IMR-90 (cell line): Measurements from ENCODE around the gene CYP4F8. TPM values are rescaled to one million over a fixed set of nuclear protein-coding genes. Genes with fewer than 3 reads are reported as not detected.

ENCODE experiments used
- ATAC-seq: fragments of 200-7000 bp; cut with Tn5 transposase; 2 replicates; pipeline ENCODE4 v1.9.1; 2020; ENCODE audit warnings: low read depth, mild to moderate bottlenecking, moderate library complexity
- BruUV-seq: library from RNA; stranded (reverse); fragments of 400-500 nt; replicated peaks from 2 replicates; lab custom pipeline; 2021; lab: Mats Ljungman, UMichigan
- CTCF ChIA-PET: fragments of 300-600 bp; formaldehyde crosslinking; extraction: SDS; loops from one replicate; lab custom pipeline; 2021; ENCODE audit warnings: antibody characterized with exemption; lab: Yijun Ruan, JAX
- POLR2A ChIA-PET: fragments of 300-600 bp; sonication (Branson Sonifier 250); formaldehyde crosslinking; loops from one replicate; lab custom pipeline; 2022; ENCODE audit warnings: antibody characterized with exemption; ENCODE audit not compliant: unreplicated experiment; lab: Charles Lee
- DNase-seq: peaks from one replicate; pipeline ENCODE4 v3.0.0; 2013
- H2AFZ ChIP-seq: replicated peaks from 2 replicates; pipeline ENCODE3; 2013; ENCODE audit warnings: low read length, mild to moderate bottlenecking; ENCODE audit not compliant: poor library complexity
- H2AK5ac ChIP-seq: 2 replicates; pipeline ENCODE4 v1.6.1; 2013; ENCODE audit warnings: low read depth, low read length, inconsistent platforms
- H2AK9ac ChIP-seq: replicated peaks from 2 replicates; pipeline ENCODE3; 2013; ENCODE audit warnings: mild to moderate bottlenecking, low read depth, low read length, moderate library complexity; ENCODE audit not compliant: poor library complexity
- H2BK120ac ChIP-seq: 2 replicates; pipeline ENCODE4 v1.6.1; 2013; ENCODE audit warnings: low read depth, low read length, inconsistent platforms
- H2BK15ac ChIP-seq: 3 replicates; pipeline ENCODE4 v1.6.1; 2013; ENCODE audit warnings: low read depth, low read length, inconsistent platforms
- H2BK20ac ChIP-seq: 2 replicates; pipeline ENCODE4 v1.6.1; 2013; ENCODE audit warnings: low read depth, mild to moderate bottlenecking, inconsistent platforms, low read length, moderate library complexity
- H2BK5ac ChIP-seq: 2 replicates; pipeline ENCODE4 v1.6.1; 2013; ENCODE audit warnings: mild to moderate bottlenecking, low read depth, low read length, inconsistent platforms; ENCODE audit not compliant: poor library complexity, severe bottlenecking
- H3K14ac ChIP-seq: replicated peaks from 2 replicates; pipeline ENCODE4 v1.6.1; 2013; ENCODE audit warnings: low read depth, low read length, inconsistent platforms
- H3K18ac ChIP-seq: 2 replicates; pipeline ENCODE4 v1.6.1; 2013; ENCODE audit warnings: low read depth, low read length, control low read depth
- H3K23ac ChIP-seq: 2 replicates; pipeline ENCODE4 v1.6.1; 2013; ENCODE audit warnings: low read depth, low read length, inconsistent platforms
- H3K27ac ChIP-seq: 2 replicates; pipeline ENCODE4 v1.5.1; 2013; ENCODE audit warnings: mild to moderate bottlenecking, control low read depth, low read length; ENCODE audit not compliant: insufficient read depth
- H3K27me3 ChIP-seq: 2 replicates; pipeline ENCODE4 v1.6.1; 2013; ENCODE audit warnings: low read length; ENCODE audit not compliant: control insufficient read depth, insufficient read depth
- H3K36me3 ChIP-seq: 2 replicates; pipeline ENCODE4 v1.6.1; 2013; ENCODE audit warnings: low read length, mixed read lengths; ENCODE audit not compliant: control insufficient read depth, insufficient read depth
- H3K4ac ChIP-seq: 2 replicates; pipeline ENCODE4 v1.6.1; 2013; ENCODE audit warnings: low read depth, low read length, inconsistent platforms
- H3K4me1 ChIP-seq: 2 replicates; pipeline ENCODE4 v1.6.1; 2013; ENCODE audit warnings: low read length, mixed read lengths; ENCODE audit not compliant: control insufficient read depth, insufficient read depth
- H3K4me2 ChIP-seq: 2 replicates; pipeline ENCODE4 v1.6.1; 2013; ENCODE audit warnings: low read depth, mild to moderate bottlenecking, control low read depth, low read length, moderate library complexity
- H3K4me3 ChIP-seq: 2 replicates; pipeline ENCODE4 v1.5.1; 2013; ENCODE audit warnings: low read depth, mild to moderate bottlenecking, control low read depth, low read length, moderate library complexity; ENCODE audit not compliant: insufficient read depth
- H3K56ac ChIP-seq: 2 replicates; pipeline ENCODE4 v1.6.1; 2013; ENCODE audit warnings: low read length, inconsistent platforms; ENCODE audit not compliant: insufficient read depth; ENCODE audit errors: extremely low read depth
- H3K79me1 ChIP-seq, 2 experiments: 2 replicates each; pipeline ENCODE4 v1.6.1; 2013; ENCODE audit warnings: low read length in 2 of 2, inconsistent platforms in 1 of 2, low read depth in 1 of 2
- H3K9ac ChIP-seq: 2 replicates; pipeline ENCODE4 v1.6.1; 2013; ENCODE audit warnings: low read depth, low read length, control low read depth
- H3K9me1 ChIP-seq: 2 replicates; pipeline ENCODE4 v1.6.1; 2013; ENCODE audit warnings: low read length, inconsistent platforms; ENCODE audit not compliant: insufficient read depth
- H3K9me3 ChIP-seq: 2 replicates; pipeline ENCODE4 v1.6.1; 2013; ENCODE audit warnings: low read length; ENCODE audit not compliant: control insufficient read depth, insufficient read depth
- H4K20me1 ChIP-seq: 2 replicates; pipeline ENCODE4 v1.6.1; 2013; ENCODE audit warnings: low read length, inconsistent platforms; ENCODE audit not compliant: insufficient read depth
- H4K5ac ChIP-seq: 2 replicates; pipeline ENCODE4 v1.6.1; 2013; ENCODE audit warnings: mild to moderate bottlenecking, low read depth, low read length, control low read depth
- H4K8ac ChIP-seq, 2 experiments: 2 replicates each; pipeline ENCODE4 v1.6.1; 2013; ENCODE audit warnings: low read depth in 2 of 2, low read length in 2 of 2, control low read depth in 1 of 2, inconsistent platforms in 1 of 2
- H4K91ac ChIP-seq: 2 replicates; pipeline ENCODE4 v1.6.1; 2013; ENCODE audit warnings: low read depth, low read length, inconsistent platforms; ENCODE audit not compliant: insufficient read depth
- RAD21 ChIP-seq: IDR thresholded peaks from 2 replicates; pipeline ENCODE4 v1.6.1; 2012; ENCODE audit warnings: low read length, improper control_type of control experiment
- USF2 ChIP-seq: fragments of 150-350 bp; IDR thresholded peaks from 2 replicates; pipeline ENCODE4 v1.6.1; 2017; ENCODE audit warnings: mild to moderate bottlenecking, antibody characterized with exemption, low read length, low read depth
- WGBS, 2 experiments: methylation state at CpG; one replicate each; pipeline versions ENCODE4 v1.1.5 to v1.1.7; 2013; ENCODE audit warnings: missing lambda C conversion rate in 2 of 2; ENCODE audit not compliant: insufficient read length in 1 of 2; ENCODE audit errors: extremely low coverage in 2 of 2; 5-methylcytosine and 5-hydroxymethylcytosine counted together
- dilution Hi-C: fragments of 300-500 bp; cut with HindIII; formaldehyde crosslinking; loops from one replicate; pipeline ENCODE4 v1.14.3; 2018; ENCODE audit warnings: low sequenced_read_pairs; ENCODE audit not compliant: unreplicated experiment
- in situ Hi-C: fragments of 300-500 bp; cut with MboI; formaldehyde crosslinking; loops from 3 replicates; pipeline ENCODE4 v1.14.3; 2019; ENCODE audit warnings: low sequenced_read_pairs, inconsistent platforms, mixed read lengths
- intact Hi-C: fragments of 100-400 bp; cut with micrococcal nuclease; formaldehyde crosslinking; loops from 2 replicates; pipeline ENCODE4 v1.10.0; 2022
- polyA plus RNA-seq, 3 experiments: library from polyadenylated mRNA; depleted of rRNA; stranded (reverse); fragments of >200 nt; gene quantifications; 2 replicates each; pipeline ENCODE4 v1.2.3, GENCODE V29; 2012; ENCODE audit warnings: low replicate concordance in 1 of 3
- total RNA-seq: library from RNA; depleted of rRNA; stranded (reverse); fragments of >200 nt; gene quantifications from 2 replicates; pipeline ENCODE4 v1.2.3, GENCODE V29; 2012
- TF ChIP-seq, protein P1 (sequence below): conservative IDR thresholded peaks from 2 replicates; pipeline ENCODE4 v1.5.1; 2012; ENCODE audit warnings: mild to moderate bottlenecking, low read depth, low read length, improper control_type of control experiment

The CYP4F8 gene
- total and polyA plus RNA-seq, 2 of the 4 experiments (the other 2 are of a cell fraction) = not detected

DNA sequence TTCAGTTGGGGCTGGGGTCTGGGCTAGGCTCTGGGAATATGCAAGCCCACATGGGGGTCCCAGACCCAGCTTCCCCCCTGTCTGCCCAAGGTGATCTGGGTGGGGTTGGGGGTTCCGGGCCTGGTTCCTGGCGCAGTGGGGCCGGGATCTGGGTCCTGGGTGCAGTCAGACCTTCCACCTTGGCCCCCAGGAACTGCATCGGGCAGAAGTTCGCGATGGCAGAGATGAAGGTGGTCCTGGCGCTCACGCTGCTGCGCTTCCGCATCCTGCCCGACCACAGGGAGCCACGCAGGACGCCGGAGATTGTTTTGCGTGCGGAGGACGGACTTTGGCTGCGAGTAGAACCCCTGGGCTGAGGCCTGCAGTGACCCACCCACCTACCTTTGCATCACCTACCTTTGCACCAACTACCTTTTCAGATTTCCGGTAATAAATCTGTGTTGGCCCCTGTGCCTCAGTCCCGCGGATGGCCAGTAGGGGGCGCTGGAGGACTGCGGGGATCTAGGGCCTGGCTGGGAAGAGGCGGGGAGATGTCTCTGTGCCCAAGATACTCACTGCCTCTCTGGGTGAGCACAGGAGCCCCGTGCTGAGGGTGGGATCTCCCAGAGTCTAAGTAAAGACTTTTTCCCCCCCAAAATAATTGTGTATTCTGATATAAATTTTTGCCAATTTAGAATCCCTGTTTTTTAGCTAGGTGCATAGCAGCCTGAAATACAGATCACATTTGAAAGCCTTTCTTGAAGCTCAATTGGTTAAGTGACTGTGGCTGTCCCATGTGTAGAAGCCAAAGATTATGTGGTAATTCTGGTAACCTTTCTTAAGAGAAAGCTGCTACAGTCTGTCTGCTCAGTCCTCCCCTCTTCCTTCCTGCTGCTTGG lies 14.2 kb downstream of the CYP4F8 start (continued):
- no peak for TF ChIP-seq USF2

DNA sequence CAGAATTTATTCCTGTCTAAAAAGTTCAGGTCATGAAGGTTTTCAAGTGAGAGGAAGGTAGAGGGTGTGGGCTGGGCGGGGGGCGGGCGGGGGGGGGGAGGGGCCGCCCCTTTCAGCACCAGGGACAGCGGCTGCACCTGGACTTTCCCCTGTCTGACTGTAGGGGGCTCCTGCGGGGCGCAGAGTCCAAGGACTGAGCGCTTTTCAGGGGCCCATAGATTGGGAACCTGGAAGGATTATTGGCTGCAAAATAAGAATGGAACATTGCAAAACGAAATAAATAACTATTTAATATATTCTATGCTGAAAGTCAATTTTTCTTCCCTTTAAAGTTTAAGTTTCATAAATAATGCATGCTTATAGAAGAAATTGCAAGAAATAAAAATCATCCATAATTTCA lies 16.8 kb downstream of the CYP4F8 start:
- intact Hi-C loops = no loop called here
- H2BK5ac ChIP-seq = no peak overlapping the region
- H4K20me1 ChIP-seq = no peaks in the 10 kb centered on the region
- H3K27me3 ChIP-seq = no peaks in the 10 kb centered on the region
- no peak overlapping the region for H4K91ac ChIP-seq
- no peak overlapping the region for H3K23ac ChIP-seq
- no peak overlapping the region for H3K9ac ChIP-seq
- H3K9me3 ChIP-seq = peaks cover 4% of the 10 kb centered on the region; the same call in 1 of the 2 replicates
- H2BK120ac ChIP-seq = no peak overlapping the region
- H3K36me3 ChIP-seq = no peaks in the 10 kb centered on the region
- H2BK20ac ChIP-seq = no peak overlapping the region
- H3K27ac ChIP-seq = no peak overlapping the region
- in situ Hi-C loops = loop anchor here (25.0 kb wide), 2 partner anchors 555 to 780 kb away; partner anchors contain the start of genes AP1M1 and FAM32A
- no peak overlapping the region for H3K14ac ChIP-seq
- H3K4ac ChIP-seq = no peak overlapping the region
- no peaks in the 10 kb centered on the region for H3K9me1 ChIP-seq
- no peak overlapping the region for H3K4me3 ChIP-seq
- BruUV-seq = no TSS peak
- H3K4me1 ChIP-seq = no peaks in the 10 kb centered on the region
- no peak overlapping the region for H3K4me2 ChIP-seq
- ATAC-seq (no peak), DNase-seq (no peak)
- no peaks in the 10 kb centered on the region for H3K79me1 ChIP-seq
- no peak overlapping the region for H2BK15ac ChIP-seq
- H2AK9ac ChIP-seq = no peak overlapping the region
- no peak overlapping the region for H3K56ac ChIP-seq
- TF ChIP-seq RAD21 = no peak
- TF ChIP-seq, protein P1, sequence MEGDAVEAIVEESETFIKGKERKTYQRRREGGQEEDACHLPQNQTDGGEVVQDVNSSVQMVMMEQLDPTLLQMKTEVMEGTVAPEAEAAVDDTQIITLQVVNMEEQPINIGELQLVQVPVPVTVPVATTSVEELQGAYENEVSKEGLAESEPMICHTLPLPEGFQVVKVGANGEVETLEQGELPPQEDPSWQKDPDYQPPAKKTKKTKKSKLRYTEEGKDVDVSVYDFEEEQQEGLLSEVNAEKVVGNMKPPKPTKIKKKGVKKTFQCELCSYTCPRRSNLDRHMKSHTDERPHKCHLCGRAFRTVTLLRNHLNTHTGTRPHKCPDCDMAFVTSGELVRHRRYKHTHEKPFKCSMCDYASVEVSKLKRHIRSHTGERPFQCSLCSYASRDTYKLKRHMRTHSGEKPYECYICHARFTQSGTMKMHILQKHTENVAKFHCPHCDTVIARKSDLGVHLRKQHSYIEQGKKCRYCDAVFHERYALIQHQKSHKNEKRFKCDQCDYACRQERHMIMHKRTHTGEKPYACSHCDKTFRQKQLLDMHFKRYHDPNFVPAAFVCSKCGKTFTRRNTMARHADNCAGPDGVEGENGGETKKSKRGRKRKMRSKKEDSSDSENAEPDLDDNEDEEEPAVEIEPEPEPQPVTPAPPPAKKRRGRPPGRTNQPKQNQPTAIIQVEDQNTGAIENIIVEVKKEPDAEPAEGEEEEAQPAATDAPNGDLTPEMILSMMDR = peak; percentile 19; the same call in 1 of the 2 replicates
- dilution Hi-C loops = no loop called here
- H2AK5ac ChIP-seq = no peak overlapping the region
- no CpG with 5 or more reads among the region's 9 CpGs for WGBS, 2 experiments
- H2AFZ ChIP-seq = no peak overlapping the region
- no peak overlapping the region for H4K5ac ChIP-seq
- POLR2A ChIA-PET = no interaction called here
- no peak overlapping the region for H4K8ac ChIP-seq
- no peak overlapping the region for H3K18ac ChIP-seq
- CTCF ChIA-PET = no interaction called here
